Forelimb muscle (tissue), 1 donor: ENCODE measurements around the gene ECHS1. TPM values are rescaled to one million over a fixed set of nuclear protein-coding genes. Genes with fewer than 3 reads are reported as not detected.
"Not testable (repeated sequence)": the region's sequence is repeated elsewhere in the genome, so short reads cannot be mapped to it uniquely, and the experiment has no call there.

ENCODE experiments used
- DNase-seq: peaks from one replicate; pipeline ENCODE4 v3.0.0-alpha.2; 2013; ENCODE audit warnings: low read depth
- polyA plus RNA-seq: library from polyadenylated mRNA; unstranded; fragments of 120-200 nt; gene quantifications from one replicate; pipeline ENCODE4 v1.2.1, GENCODE V29; 2013; ENCODE audit not compliant: insufficient read length

ECHS1 gene
- polyA plus RNA-seq, 1 donor = 123 TPM

DNA sequence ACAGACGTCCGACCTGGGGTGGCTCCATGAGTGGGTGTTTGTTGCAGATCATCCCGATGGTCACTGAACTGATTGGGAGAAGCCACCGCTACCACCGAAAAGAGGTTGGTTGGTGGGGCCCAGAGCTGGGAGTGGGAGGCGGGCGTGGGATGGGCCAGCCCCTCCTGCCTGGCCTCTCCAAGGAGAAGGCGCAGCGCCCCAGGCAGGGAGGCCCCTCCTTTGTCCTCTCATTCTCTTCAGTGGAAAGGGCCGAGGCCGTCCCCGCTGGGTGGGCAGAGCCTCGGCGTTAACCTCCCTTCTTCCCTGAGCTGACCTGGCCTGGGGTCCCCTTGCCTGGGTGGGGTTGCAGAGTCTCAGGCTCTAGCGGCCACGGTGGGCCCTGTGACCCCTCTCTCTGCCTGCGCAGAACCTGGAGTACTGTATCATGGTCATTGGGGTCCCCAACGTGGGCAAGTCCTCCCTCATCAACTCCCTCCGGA, 26.0 kb upstream of the ECHS1 start:
- no peak for DNase-seq

DNA sequence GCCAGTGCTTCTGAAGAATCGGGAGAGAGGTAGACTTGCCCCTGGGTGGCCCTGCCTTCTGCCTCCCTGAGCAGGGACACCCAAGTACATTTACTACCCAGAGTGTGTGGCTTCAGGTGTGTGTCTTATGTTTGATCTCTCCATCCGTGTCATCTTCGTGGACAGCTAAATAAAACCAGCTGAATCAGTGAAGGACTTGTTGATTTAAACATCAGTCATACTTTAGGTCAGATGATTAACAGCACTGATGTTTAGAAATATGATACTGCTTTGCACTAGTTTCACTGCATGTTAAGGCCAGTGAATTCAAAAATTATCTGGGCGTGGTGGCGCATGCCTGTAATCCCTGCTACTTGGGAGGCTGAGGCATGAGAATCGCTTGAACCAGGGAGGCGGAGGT, 24.8 kb upstream of the ECHS1 start:
- no peak for DNase-seq

DNA sequence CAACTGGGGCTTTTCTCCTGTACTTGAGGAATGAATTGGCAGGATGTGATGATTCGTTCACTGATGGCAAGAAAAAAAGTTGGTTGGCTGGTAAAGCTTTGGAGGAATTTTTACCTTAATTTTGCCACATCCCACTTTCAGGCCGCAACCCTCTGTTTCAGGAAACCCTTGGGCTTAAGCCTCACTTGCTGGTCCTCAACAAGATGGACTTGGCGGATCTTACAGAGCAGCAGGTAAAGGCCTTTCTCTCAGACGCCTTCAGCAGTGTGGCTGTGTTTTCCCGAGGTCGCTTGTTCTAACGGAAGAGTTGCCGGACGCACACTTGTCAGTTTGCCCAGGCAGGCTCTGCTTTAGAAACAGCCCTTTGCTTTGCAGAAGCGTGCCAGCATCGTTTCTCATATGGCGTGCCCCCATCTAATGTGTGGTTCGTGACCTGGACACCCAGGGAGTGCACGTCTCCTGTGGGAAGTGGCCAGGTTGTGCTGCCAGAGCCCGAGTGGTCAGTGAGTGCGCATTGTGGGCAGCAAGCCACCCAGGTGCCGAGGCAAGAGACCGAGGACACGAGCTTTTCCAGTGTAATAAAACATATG, 23.0 kb upstream of the ECHS1 start:
- DNase-seq = no peak

DNA sequence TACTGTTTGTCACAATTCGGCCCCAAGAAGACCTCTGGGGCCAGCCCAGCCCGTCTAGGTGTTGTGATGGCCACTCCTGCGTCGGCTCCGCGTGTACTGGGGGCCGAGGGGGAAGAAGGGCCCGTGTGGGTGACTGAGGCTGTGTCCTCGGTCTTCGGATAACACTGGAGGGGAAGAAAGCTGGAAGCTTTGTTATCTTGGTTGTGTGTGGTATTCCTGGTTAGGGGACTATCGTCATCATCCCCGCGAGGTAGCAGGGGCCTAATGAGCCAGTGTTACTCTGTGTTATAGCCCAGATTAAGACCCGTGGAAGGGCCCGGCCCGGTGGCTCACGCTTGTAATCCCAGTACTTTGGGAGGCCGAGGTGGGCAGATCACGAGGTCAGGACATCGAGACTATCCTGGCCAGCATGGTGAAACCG, 21.7 kb upstream of the ECHS1 start:
- DNase-seq = no peak

DNA sequence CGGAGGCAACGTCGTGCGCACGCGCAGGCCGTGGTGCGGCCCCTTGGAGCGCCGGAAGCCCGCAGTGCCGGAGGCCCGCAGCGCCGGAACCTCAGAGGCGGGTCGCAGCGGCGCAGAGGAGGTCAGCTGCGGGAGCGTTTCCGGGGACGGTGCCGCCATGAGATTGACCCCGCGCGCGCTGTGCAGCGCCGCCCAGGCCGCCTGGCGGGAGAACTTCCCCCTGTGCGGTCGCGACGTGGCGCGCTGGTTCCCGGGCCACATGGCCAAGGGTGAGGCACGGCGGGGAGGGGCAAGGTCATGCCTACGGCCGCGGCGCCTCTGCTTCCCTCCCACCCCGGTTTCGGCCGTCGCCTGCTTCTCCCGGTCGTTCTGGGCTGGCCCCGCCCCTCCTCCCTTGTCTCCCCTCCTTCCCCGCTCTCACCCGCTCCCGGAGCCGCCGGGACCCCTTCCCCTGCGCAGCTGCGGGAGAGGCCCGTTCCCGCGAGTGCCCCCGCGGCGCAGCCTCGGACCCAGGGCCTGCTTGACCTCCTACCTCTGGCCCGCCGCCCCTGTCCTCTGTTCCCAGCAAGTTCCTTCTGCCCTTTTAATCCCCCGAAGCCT, 21.0 kb upstream of the ECHS1 start, which contains the start of gene MTG1:
MTG1 (plus strand) TSS at position 94 of the 600 bp plus-strand sequence; CDS start at position 158, 64 bp downstream.
- DNase-seq = peak; percentile 80

DNA sequence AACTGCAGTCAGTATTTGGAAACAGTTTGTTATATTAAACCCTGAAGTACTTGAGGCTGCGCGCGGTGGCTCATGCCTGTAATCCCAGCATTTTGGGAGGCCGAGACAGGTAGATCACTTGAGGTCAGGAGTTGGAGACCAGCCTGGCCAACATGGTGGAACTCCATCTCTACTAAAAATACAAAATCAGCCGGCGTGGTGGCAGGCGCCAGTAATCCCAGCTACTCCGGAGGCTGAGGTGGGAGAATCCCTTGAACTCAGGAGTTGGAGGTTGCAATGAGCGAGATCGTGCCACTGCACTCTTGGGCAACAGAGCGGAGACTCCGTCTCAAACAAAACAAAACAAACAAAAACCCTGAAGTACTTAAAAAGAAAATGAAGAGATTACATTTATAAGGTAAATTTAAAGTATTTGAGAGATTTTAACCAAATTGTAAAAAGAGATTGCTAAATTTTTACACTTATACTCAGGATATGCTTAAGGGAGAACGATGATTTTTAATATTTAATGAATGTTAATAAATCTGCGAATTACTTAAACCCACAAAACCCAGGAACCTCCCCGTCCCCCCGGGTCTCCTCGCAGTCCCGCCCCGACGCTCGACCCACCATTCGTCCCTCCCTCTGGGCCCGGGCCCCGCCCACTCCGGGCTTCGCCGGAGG, 20.4 kb upstream of the ECHS1 start:
- no peak for DNase-seq

DNA sequence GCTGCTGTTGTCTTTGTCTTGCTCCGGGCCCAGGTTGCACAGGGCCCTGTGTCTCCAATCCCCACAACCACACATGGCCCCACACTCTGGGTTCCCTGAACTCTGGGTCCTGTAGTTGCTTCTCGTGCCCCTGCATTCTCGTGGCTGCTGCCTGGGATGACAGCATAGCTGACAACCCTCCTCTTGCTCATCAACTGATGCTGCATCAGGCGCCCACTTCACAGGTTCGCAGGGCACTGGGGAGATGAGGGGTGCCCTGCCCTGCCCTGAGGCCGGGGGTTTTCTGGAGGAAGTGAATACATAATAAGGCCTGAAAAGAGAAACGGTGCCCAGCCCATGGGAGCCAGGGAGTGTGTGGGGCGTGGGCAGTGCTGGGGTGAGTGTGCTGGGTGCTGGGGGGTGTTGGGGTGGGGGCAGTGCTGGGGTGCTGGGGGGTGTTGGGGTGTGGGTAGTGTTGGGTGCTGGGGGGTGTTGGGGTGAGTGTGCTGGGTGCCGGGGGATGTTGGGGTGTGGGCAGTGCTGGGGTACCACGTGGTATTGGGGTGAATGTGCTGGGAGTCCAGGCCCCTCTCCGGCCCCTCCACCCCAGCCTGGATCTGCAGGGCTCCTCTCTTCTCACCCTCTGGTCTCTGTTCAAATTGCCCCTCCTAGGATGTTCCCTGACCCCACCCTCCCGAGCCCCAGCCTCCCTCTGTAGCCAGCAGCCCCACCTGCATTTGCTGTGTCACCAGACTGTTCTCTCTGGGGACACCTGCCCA, 18.8 kb upstream of the ECHS1 start:
- no peak for DNase-seq

DNA sequence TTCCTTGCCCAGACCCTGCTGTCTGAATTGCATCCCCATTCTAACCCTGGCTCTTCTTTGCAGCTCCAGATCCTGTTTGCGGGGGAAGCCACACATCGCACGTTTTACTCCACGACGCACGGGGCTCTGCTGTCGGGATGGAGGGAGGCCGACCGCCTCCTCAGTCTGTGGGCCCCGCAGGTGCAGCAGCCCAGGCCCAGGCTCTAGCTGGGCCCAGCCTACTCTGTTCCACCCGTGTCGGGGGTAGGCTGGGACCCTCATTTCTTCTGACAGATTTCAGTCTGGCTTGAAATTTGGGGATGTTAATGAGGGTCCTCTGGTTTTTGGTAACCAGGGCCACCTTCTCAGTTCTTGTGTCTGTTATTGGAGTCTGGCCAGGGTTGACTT, 18.1 kb upstream of the ECHS1 start:
- DNase-seq = no peak

DNA sequence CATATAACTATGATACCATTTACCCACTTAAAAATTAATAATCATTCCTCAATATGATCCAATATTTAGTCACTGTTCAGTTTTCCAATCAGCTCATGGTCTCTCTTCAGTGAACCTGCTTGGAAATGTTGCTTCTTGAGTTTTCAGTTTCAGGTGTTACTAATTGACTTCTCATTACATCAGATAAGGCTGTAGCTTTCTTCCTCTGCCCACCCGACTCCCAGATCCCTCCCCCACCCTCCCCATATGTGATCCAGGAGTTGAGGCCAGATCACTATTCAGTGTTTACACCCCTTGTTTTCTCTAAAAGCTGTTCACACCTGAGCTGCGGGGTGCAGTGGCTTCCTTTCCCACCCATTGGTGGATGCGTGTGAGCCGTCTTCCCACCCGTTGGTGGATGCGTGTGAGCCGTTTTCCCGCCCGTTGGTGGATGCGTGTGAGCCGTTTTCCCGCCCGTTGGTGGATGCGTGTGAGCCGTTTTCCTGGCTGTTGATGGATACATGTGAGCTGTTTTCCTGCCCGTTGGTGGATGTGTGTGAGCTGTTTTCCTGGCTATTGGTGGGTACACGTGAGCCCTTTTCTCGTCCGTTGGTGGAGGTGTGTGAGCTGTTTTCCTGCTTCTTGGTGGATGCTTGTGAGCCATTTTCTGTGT, 17.6 kb upstream of the ECHS1 start:
- DNase-seq = no peak

DNA sequence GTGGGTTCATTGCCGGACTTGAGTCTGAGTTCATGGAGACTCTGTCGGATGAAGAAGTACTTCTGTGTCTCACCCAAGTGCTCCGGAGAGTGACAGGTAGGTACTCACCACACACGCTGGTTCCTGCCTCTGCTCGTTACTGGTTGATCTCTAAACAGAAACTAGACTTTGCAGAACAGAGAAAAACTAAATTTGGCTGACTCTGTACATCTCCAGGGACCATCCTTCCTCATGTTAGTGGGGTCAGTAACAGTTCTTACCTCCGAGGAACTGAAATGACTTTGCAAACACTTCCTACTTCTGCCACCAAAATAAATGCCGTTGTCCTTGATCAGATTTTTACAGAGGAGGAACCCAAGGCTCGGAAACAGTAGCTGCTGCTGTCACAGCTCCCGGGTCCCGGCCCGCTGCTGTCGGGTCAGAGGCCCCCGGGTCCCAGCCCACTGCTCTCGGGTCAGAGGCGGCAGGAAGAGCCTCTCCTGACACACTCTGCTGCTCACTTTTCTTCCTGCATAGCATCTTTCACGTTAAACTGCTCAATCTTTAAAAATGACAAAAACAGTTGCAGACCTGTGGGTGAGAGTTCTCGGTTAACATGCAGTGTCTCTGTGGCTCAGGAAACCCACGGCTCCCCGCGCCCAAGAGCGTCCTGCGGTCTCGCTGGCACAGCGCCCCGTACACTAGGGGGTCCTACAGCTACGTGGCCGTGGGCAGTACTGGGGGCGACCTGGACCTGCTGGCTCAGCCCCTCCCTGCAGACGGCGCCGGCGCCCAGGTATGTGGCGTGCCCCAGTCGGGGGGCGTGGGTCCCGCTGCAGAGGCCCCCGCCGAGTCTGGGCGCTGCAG, 16.0 kb upstream of the ECHS1 start:
- DNase-seq = no peak

DNA sequence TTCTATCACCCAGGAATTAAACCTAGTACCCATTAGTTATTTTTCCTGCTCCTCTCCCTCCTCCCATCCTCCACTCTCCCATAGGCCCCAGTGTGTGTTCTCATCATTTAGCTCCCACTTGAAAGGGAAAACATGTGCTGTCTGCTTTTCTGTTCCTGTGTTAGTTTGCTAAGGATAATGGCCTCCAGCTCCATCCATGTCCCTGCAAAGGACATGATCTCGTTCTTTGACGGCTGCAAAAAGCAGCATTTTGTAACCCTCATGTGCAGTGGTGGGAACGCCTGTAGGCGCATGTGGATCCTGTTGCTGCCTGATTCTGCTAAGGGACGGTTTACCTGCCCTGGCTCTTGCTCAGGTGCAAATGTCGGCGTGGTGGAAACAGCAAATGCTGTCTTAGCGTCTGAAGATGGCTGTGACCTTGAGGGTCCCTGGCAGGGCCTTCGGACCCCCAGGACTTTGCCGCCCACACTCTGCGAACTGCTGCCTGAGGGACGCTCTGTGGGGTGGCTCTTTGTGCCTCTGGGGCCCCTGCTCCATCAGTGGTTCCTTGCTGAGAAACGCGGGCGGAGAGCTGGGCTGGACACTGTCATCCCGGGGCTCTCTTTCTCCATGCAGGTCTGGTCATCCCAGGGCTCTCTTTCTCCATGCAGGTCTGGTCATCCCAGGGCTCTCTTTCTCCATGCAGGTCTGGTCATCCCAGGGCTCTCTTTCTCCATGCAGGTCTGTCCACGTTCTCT, 15.2 kb upstream of the ECHS1 start:
- DNase-seq = no peak

DNA sequence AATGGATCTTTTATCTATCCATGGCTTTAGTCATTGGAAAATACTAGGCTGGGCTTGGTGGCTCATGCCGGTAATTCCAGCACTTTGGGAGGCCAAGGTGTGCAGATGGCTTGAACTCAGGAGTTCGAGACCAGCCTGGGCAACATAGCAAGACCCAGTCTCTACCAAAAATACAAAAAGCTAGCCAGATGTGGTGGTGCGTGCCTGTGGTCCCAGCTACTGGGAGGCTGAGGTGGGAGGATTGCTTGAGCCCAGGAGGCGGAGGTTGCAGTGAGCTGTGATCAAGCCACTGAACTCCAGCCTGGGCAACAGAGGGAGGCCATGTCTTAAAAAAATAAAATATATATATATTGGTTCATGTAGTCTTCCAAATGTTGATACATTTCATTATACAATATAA, 13.8 kb upstream of the ECHS1 start:
- not testable (repeated sequence) for DNase-seq

DNA sequence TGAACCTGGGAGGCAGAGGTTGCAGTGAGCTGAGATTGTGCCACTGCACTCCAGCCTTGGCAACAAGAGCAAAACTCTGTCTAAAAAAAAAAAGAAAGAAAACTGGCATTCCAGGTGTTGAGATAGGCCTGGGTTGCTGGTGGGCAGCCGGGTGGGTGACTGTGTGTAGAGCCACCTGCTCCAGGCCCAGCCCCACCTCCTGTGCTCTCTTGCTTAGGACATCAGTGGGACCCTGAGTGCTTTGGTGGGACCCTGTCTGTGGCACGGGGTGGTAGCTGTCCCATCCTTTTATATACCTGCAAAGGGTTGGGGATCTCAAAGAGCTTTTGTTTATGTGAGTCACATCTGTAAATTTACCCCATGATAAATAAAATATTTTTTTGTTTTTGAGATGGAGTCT, 12.1 kb upstream of the ECHS1 start:
- DNase-seq = no peak

DNA sequence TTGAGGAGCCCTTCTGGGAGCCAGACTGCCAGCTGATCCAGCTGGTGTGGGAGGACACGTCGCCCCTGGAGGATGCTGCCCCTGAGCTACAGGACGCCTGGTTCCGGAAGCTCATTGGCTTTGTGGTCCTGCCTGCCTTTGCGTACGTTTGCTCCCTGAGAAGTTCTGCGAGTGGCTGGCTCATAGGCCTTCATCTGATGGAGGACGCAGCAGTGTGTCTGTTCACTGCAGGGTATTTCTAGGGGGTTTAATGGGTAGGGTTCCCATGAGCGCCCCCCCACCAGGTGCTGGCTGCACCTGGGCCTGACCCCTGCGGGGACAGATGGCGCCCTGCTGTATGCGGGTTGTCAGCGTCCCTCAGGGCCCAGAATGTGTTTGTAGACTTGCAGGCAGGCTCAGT, 10.9 kb upstream of the ECHS1 start:
- no peak for DNase-seq

DNA sequence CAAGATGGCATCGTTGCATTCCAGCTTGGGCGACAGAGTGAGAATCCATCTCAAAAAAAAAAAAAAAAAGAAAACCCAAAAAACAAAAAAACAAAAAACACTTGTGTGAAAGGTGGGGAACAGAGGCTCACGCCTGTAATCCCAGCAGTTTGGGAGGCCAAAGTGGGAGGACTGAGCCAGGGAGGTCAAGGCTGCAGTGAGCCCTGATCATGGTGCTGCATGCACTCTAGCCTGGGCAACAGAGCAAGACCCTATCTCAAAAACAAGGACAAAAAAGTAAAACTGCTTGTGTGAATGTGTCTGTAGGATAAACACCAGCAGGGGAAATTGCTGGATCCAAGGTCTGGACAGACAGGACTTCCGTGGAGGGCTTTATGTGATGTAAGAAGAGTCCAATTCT, 10.4 kb upstream of the ECHS1 start:
- DNase-seq = no peak

DNA sequence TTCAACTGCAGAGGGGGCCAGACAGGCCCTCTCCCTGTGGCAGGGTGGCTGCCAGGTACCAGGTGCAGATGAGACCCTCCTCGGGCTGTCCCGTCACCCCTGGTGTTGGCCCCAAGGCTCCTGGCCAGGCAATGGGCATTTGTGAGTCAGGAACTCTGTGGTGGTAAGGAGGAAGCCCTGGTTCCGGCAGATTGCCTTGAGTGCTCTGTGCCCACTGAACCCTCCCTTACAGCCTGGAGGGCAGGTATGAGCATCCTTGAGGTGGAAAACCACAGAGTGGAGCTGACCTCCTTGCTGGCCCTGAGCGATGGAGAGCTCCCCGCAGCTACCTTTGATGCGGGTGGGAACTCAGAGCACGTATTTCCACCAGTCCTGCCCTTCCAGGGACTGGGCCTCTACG, 7.9 kb upstream of the ECHS1 start:
- DNase-seq = no peak

DNA sequence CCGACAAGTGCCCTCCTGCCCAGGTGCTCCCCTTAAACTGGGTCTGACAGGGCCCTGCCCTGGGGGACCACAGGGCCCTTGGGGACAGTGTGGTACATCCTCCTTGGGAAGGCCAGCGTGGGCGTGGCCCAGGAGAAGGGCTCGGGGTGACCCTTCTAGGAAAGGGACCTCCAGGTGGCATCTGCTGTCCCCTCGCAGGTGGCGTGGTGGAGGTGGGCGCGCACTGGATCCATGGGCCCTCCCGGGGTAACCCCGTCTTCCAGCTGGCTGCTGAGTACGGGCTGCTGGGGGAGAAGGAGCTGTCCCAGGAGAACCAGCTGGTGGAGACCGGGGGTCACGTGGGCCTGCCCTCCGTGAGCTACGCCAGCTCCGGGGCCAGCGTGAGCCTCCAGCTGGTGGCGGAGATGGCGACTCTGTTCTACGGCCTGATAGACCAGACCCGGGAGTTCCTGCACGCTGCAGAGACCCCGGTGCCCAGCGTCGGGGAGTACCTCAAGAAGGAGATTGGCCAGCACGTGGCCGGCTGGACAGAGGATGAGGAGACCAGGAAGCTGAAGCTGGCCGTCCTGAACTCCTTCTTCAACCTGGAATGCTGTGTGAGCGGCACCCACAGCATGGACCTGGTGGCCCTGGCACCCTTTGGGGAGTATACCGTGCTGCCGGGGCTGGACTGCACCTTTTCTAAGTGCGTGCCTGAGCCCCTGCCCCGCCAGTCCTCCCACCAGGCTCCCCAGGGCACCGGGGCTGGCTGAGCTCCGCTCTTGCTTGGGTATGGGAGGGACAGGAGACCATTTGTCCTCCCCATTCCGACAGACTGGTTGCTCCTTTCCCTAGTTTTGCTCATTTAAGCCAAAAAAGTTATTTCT, 6.9 kb upstream of the ECHS1 start:
- no peak for DNase-seq

DNA sequence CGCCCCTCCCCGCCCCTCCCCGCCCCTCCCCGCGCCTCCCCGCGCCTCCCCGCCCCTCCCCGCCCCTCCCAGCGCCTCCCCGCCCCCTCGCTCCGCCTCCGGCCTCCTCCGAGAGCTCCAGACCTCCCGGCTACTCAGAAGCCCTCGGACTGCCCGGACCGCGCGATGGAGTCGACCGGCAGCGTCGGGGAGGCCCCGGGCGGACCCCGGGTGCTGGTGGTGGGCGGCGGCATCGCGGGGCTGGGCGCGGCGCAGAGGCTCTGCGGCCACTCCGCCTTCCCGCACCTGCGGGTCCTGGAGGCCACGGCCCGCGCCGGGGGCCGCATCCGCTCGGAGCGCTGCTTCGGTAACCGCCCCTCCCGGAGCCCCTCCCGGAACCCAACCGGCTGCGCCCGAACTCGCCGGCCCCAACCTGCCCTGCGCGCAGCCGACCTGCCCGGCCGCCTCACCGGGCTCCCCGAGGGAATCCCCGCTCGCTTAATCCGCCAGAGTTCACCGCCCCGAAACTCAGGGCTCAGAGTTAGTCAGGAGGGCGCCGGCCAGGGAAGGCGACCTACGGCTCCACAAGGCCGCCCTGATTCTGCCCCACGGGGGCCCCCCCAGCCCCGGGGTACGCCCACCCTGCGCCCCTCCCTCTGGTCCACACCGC, 6.1 kb upstream of the ECHS1 start, which contains the start of gene PAOX:
PAOX (plus strand) TSS at position 111 of the 649 bp plus-strand sequence; CDS start at position 166, 55 bp downstream.
- DNase-seq = no peak
